Mucosa of descending colon (tissue), 3 donors: ENCODE results near the gene RAPGEF2. TPM values are rescaled to one million over a fixed set of nuclear protein-coding genes. Genes with fewer than 3 reads are reported as not detected.
A peak's percentile ranks its signal among the peaks of the same experiment; 100 is the strongest.
"Not testable (repeated sequence)": the region's sequence is repeated elsewhere in the genome, so short reads cannot be mapped to it uniquely, and the experiment has no call there.

Source experiments
- ATAC-seq: fragments of 200-7000 bp; cut with Tn5 transposase; one replicate; pipeline ENCODE4 v1.9.1; 2020; ENCODE audit warnings: mild to moderate bottlenecking, moderate library complexity
- DNase-seq, 3 donors: peaks; one replicate each; pipeline ENCODE4 v3.0.0-alpha.2; 2020
- H3K36me3 ChIP-seq: fragments of 200-600 bp; one replicate; pipeline ENCODE4 v1.8.0; 2021; ENCODE audit warnings: low read depth, mild to moderate bottlenecking
- H3K4me1 ChIP-seq: fragments of 200-600 bp; one replicate; pipeline ENCODE4 v1.8.0; 2021; ENCODE audit warnings: low read depth, mild to moderate bottlenecking
- H3K4me3 ChIP-seq: fragments of 200-600 bp; one replicate; pipeline ENCODE4 v1.8.0; 2021; ENCODE audit warnings: mild to moderate bottlenecking
- H3K9me3 ChIP-seq: fragments of 200-600 bp; one replicate; pipeline ENCODE4 v1.8.0; 2021; ENCODE audit warnings: mild to moderate bottlenecking
- CTCF ChIP-seq: fragments of 200-600 bp; IDR thresholded peaks from one replicate; pipeline ENCODE4 v1.8.0; 2022; ENCODE audit warnings: antibody characterized with exemption, mild to moderate bottlenecking
- intact Hi-C, 2 donors: fragments of 100-400 bp; cut with DNase I in 1 of 2; cut with micrococcal nuclease in 1 of 2; formaldehyde crosslinking; loops; one replicate each; pipeline versions ENCODE4 v1.11.0 to v1.11.1; 2022; cut with DNase I, micrococcal nuclease
- total RNA-seq, 3 donors: library from RNA; stranded (reverse); fragmentation: NEBNext Ultra II Directional in 2 of 3; extraction: Animal tissue kit (Norgen Biotek cat#: 25700) in 2 of 3; gene quantifications; one replicate each; pipeline versions ENCODE4 v1.2.1 to v1.2.4, GENCODE V29; 2021 to 2023
- donor health status: DM: no; HTN: no; CAD: no; lungs with moderate emphysema.
- donor health status: DM: no; HTN: no; CAD: no.
- donor health status: DM: no; HTN: yes; CAD: no.

Gene RAPGEF2
- total RNA-seq, 3 donors from 2014 or later: 42.8 to 68.2 (median 55.1) TPM

GRCh38 chr4:159110961-159111360 lies 8.1 kb downstream of the RAPGEF2 start:
- intact Hi-C loops: no loop called here
- Histone ChIP-seq H3K4me1 (peaks cover 10% of the 10 kb centered on the region), H3K36me3 (no peaks in the 10 kb centered on the region), H3K4me3 (no peak overlapping the region), H3K9me3 (no peaks in the 10 kb centered on the region)
- no peak for TF ChIP-seq CTCF
- DNase-seq (no peak), ATAC-seq (no peak)

- H3K36me3 ChIP-seq: no peaks in the 10 kb centered on the region
- H3K4me1 ChIP-seq: peaks cover 8% of the 10 kb centered on the region
- H3K9me3 ChIP-seq: no peaks in the 10 kb centered on the region
- intact Hi-C loops: no loop called here
- DNase-seq (no peak), ATAC-seq (no peak)
- no peak for TF ChIP-seq CTCF
- no peak overlapping the region for H3K4me3 ChIP-seq
These were observed 8.5 kb downstream of the RAPGEF2 start for GRCh38 chr4:159111416-159111815.

GRCh38 chr4:159113366-159113765 lies 10.5 kb downstream of the RAPGEF2 start:
- H3K4me3 ChIP-seq, intact Hi-C loops, DNase-seq, H3K4me1 ChIP-seq, H3K36me3 ChIP-seq, ATAC-seq, H3K9me3 ChIP-seq: not testable (repeated sequence)

GRCh38 chr4:159116098-159116497 lies 13.2 kb downstream of the RAPGEF2 start:
- DNase-seq, intact Hi-C loops, ATAC-seq, H3K9me3 ChIP-seq, H3K4me1 ChIP-seq, H3K4me3 ChIP-seq, H3K36me3 ChIP-seq: not testable (repeated sequence)

GRCh38 chr4:159116693-159117092 lies 13.8 kb downstream of the RAPGEF2 start:
- intact Hi-C loops, ATAC-seq: not testable (repeated sequence)

GRCh38 chr4:159117564-159117963 lies 14.7 kb downstream of the RAPGEF2 start:
- H3K4me3 ChIP-seq: no peak overlapping the region

More at GRCh38 chr4:159116693-159117092, 13.8 kb downstream of the RAPGEF2 start:
- DNase-seq, H3K4me1 ChIP-seq, H3K9me3 ChIP-seq, H3K4me3 ChIP-seq, H3K36me3 ChIP-seq: not testable (repeated sequence)

GRCh38 chr4:159117968-159118367 lies 15.1 kb downstream of the RAPGEF2 start:
- Histone ChIP-seq H3K36me3 (no peaks in the 10 kb centered on the region), H3K4me1 (no peaks in the 10 kb centered on the region), H3K9me3 (no peaks in the 10 kb centered on the region), H3K4me3 (no peak overlapping the region)
- intact Hi-C loops: no loop called here
- DNase-seq (peak in 1 of 3 donors; percentile 27), ATAC-seq (peak; percentile 84)
- no peak for TF ChIP-seq CTCF

More at GRCh38 chr4:159117564-159117963, 14.7 kb downstream of the RAPGEF2 start:
- Histone ChIP-seq H3K36me3 (no peaks in the 10 kb centered on the region), H3K4me1 (no peaks in the 10 kb centered on the region), H3K9me3 (no peaks in the 10 kb centered on the region)
- no peak for DNase-seq
- intact Hi-C loops: no loop called here
- TF ChIP-seq CTCF: no peak
- ATAC-seq: no peak
